Activated B cell treated with CpG ODN at 0.5 μM for 24 hours (primary cell): ENCODE data around the gene KLF11. TPM values are rescaled to one million over a fixed set of nuclear protein-coding genes. Genes with fewer than 3 reads are reported as not detected.

Experiments used
- ATAC-seq: fragments of 200-7000 bp; cut with Tn5 transposase; one replicate; pipeline ENCODE4 v1.10.0; 2021; ENCODE audit warnings: low read depth, mild to moderate bottlenecking, moderate library complexity
- CTCF ChIA-PET: fragments of 350-600 bp; sonication (Branson Sonifier 250); formaldehyde crosslinking; loops from one replicate; lab custom pipeline; 2021; ENCODE audit warnings: antibody characterized with exemption; lab: Charles Lee
- POLR2A ChIA-PET: fragments of 350-600 bp; sonication (Branson Sonifier 250); formaldehyde crosslinking; loops from one replicate; lab custom pipeline; 2021; ENCODE audit warnings: antibody characterized with exemption; lab: Charles Lee
- DNase-seq: peaks from one replicate; pipeline ENCODE4 v3.0.0; 2022
- H3K27ac Mint-ChIP-seq: one replicate; pipeline ENCODE4 v1.8.0; 2020; ENCODE audit warnings: mixed read lengths
- H3K27me3 Mint-ChIP-seq: one replicate; pipeline ENCODE4 v1.8.0; 2021; ENCODE audit warnings: mixed read lengths
- H3K36me3 Mint-ChIP-seq: one replicate; pipeline ENCODE4 v1.8.0; 2021; ENCODE audit warnings: low read depth, mixed read lengths
- H3K4me1 Mint-ChIP-seq: one replicate; pipeline ENCODE4 v1.8.0; 2021; ENCODE audit warnings: mixed read lengths
- H3K4me3 Mint-ChIP-seq: one replicate; pipeline ENCODE4 v1.8.0; 2020; ENCODE audit warnings: mild to moderate bottlenecking, mixed read lengths
- H3K9me3 Mint-ChIP-seq: one replicate; pipeline ENCODE4 v1.8.0; 2020; ENCODE audit warnings: mixed read lengths
- CTCF ChIP-seq: fragments of 200-600 bp; IDR thresholded peaks from one replicate; pipeline ENCODE4 v1.8.0; 2022; ENCODE audit warnings: antibody characterized with exemption, mild to moderate bottlenecking
- intact Hi-C: fragments of 100-400 bp; cut with micrococcal nuclease; formaldehyde crosslinking; loops from one replicate; pipeline ENCODE4 v1.15.1; 2024
- total RNA-seq: library from RNA; stranded (reverse); gene quantifications from 2 replicates; pipeline ENCODE4 v1.2.3, GENCODE V29; 2022

The KLF11 gene
- total RNA-seq, 1 donor from 2014 or later, result 10.2 TPM

DNA sequence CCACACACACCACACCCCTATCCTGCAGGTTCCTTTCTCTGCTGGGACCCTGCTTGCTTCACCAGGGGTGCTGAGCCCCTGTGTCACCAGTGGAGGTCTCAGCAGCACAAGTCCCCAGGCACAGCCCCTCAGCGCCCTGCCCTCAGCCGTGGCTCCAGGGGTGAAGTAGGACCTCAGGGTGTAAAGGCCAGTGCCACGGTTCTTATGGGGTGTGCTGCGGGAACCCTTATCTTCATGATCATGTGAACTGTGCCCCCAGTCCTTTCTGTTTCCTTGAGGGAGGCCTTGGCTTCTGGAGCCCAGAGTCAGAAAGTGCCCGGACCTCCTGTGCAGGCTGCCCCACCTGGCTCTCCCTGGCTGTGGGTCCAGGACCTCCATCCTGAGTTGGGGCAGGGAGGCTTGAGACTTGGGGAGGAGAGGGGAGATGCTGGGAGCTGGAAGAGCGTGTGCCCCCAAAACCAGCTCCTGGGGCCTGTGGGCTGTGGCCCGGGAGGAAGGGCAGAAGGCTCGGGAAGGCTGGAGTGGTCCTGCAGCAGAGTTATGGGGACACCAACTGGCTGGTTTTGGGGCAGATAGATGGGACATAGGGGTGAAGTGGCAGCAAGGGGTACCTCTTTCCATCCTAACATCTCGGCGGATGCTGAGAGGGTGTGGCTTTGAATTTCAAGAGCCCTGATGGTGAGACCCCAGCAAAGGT, 20.2 kb upstream of the KLF11 start:
- POLR2A ChIA-PET, result no interaction called here
- H3K9me3 Mint-ChIP-seq, result no peaks in the 10 kb centered on the region
- ATAC-seq, result no peak
- no peak for TF ChIP-seq CTCF
- CTCF ChIA-PET, result no interaction called here
- peaks cover 4% of the 10 kb centered on the region for H3K27me3 Mint-ChIP-seq
- intact Hi-C loops, result no loop called here
- no peak overlapping the region for H3K4me3 Mint-ChIP-seq
- no peaks in the 10 kb centered on the region for H3K36me3 Mint-ChIP-seq
- H3K4me1 Mint-ChIP-seq, result peaks cover 3% of the 10 kb centered on the region
- no peak overlapping the region for H3K27ac Mint-ChIP-seq
- no peak for DNase-seq

- intact Hi-C loops, result no loop called here
- Mint-ChIP-seq H3K9me3 (no peaks in the 10 kb centered on the region), H3K36me3 (no peaks in the 10 kb centered on the region), H3K27ac (no peak overlapping the region), H3K4me3 (no peak overlapping the region), H3K4me1 (peaks cover 42% of the 10 kb centered on the region), H3K27me3 (no peaks in the 10 kb centered on the region)
- no peak for DNase-seq
- CTCF ChIA-PET, result interaction anchor here (2.1 kb wide), 1 partner anchor 43 kb away, joined by 9 read pairs; no protein-coding TSS in a partner anchor
- POLR2A ChIA-PET, result interaction anchor here (0.7 to 4.6 kb wide), 2 partner anchors 17 to 1283 kb away, joined by 6 to 52 read pairs; partner anchors contain the start of gene KLF11
- ATAC-seq, result no peak
- TF ChIP-seq CTCF, result no peak
Measured at GRCh38 chr2:10026940-10027569, 16.3 kb upstream of the KLF11 start.

- TF ChIP-seq CTCF, result no peak
- ATAC-seq (no peak), DNase-seq (no peak)
- peaks cover 47% of the 10 kb centered on the region for H3K4me1 Mint-ChIP-seq
- ChIA-PET CTCF (interaction anchor here (2.1 kb wide), 1 partner anchor 44 kb away, joined by 9 read pairs; no protein-coding TSS in a partner anchor), POLR2A (interaction anchor here (1.6 to 4.6 kb wide), 3 partner anchors 16 to 417 kb away, joined by 4 to 52 read pairs (median 11); partner anchors contain the start of gene KLF11)
- no peak overlapping the region for H3K27ac Mint-ChIP-seq
- no peaks in the 10 kb centered on the region for H3K36me3 Mint-ChIP-seq
- intact Hi-C loops, result no loop called here
- no peaks in the 10 kb centered on the region for H3K9me3 Mint-ChIP-seq
- H3K27me3 Mint-ChIP-seq, result no peaks in the 10 kb centered on the region
- H3K4me3 Mint-ChIP-seq, result no peak overlapping the region
Measured at GRCh38 chr2:10027660-10028330, 15.6 kb upstream of the KLF11 start.

- CTCF ChIA-PET, result interaction anchor here (1.1 to 2.1 kb wide), 4 partner anchors 10 to 215 kb away, joined by 3 to 18 read pairs (median 10); no protein-coding TSS in a partner anchor
- Mint-ChIP-seq H3K4me3 (no peak overlapping the region), H3K4me1 (peaks cover 47% of the 10 kb centered on the region), H3K27me3 (no peaks in the 10 kb centered on the region), H3K9me3 (no peaks in the 10 kb centered on the region), H3K36me3 (no peaks in the 10 kb centered on the region), H3K27ac (peak overlapping the region; percentile 86)
- TF ChIP-seq CTCF, result no peak
- intact Hi-C loops, result no loop called here
- no peak for ATAC-seq
- POLR2A ChIA-PET, result interaction anchor here (1.0 to 4.6 kb wide), 5 partner anchors 10 to 417 kb away, joined by 3 to 52 read pairs (median 7); partner anchors contain the start of genes KLF11 and TAF1B
- no peak for DNase-seq
Measured at GRCh38 chr2:10028407-10028987, 14.9 kb upstream of the KLF11 start.
